ENCODE measurements around the gene FXR1.

- TF ChIP-seq RBBP5 (conservative IDR thresholded peaks at IDR 0.05), result no peak
- no peak for TF ChIP-seq ESRRA (IDR thresholded peaks at IDR 0.05; ENCODE audit: low read length)
- TF ChIP-seq SMC3 (IDR thresholded peaks at IDR 0.05; ENCODE audit: borderline replicate concordance, low read length), result no peak
- TF ChIP-seq KDM1A (IDR thresholded peaks at IDR 0.05; ENCODE audit: borderline replicate concordance), result no peak
- no peak for TF ChIP-seq STAT1 (conservative IDR thresholded peaks at IDR 0.05)
- TF ChIP-seq, protein P1, sequence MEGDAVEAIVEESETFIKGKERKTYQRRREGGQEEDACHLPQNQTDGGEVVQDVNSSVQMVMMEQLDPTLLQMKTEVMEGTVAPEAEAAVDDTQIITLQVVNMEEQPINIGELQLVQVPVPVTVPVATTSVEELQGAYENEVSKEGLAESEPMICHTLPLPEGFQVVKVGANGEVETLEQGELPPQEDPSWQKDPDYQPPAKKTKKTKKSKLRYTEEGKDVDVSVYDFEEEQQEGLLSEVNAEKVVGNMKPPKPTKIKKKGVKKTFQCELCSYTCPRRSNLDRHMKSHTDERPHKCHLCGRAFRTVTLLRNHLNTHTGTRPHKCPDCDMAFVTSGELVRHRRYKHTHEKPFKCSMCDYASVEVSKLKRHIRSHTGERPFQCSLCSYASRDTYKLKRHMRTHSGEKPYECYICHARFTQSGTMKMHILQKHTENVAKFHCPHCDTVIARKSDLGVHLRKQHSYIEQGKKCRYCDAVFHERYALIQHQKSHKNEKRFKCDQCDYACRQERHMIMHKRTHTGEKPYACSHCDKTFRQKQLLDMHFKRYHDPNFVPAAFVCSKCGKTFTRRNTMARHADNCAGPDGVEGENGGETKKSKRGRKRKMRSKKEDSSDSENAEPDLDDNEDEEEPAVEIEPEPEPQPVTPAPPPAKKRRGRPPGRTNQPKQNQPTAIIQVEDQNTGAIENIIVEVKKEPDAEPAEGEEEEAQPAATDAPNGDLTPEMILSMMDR (IDR thresholded peaks at IDR 0.05 in 2 of 3, conservative IDR thresholded peaks at IDR 0.05 in 1 of 3; ENCODE audit: control insufficient read depth in 2 of 3, extremely low read depth in 1 of 3, insufficient read depth in 1 of 3, low read depth in 3 of 3, low read length in 3 of 3), result no peak
- TF ChIP-seq ZSCAN29 (IDR thresholded peaks at IDR 0.05), result no peak
- no peak for TF ChIP-seq TAF1 (IDR thresholded peaks at IDR 0.05; ENCODE audit: borderline replicate concordance, low read depth, low read length)
- TF ChIP-seq EP300 (IDR thresholded peaks at IDR 0.05; ENCODE audit: borderline replicate concordance in 1 of 2, control insufficient read depth in 1 of 2, low read depth in 2 of 2, low read length in 2 of 2), result no peak
- no peak for TF ChIP-seq EZH2 (IDR thresholded peaks at IDR 0.05; ENCODE audit: borderline replicate concordance, control insufficient read depth, low read depth, low read length)
- no peak for TF ChIP-seq NRF1 (conservative IDR thresholded peaks at IDR 0.05; ENCODE audit: low read depth, low read length)
- no peak for TF ChIP-seq SIX5 (IDR thresholded peaks at IDR 0.05; ENCODE audit: low read depth, low read length, severe bottlenecking)
Observed at GRCh38 chr3:180929376-180929775, 16.9 kb downstream of the FXR1 start.
